Hepatocyte (in vitro differentiated cells): Measurements from ENCODE around the gene GDPGP1. TPM values are rescaled to one million over a fixed set of nuclear protein-coding genes. Genes with fewer than 3 reads are reported as not detected.
A peak's percentile ranks its signal among the peaks of the same experiment; 100 is the strongest.
"Not testable (repeated sequence)": the region's sequence is repeated elsewhere in the genome, so short reads cannot be mapped to it uniquely, and the experiment has no call there.

Source experiments
- DNase-seq: peaks from one replicate; pipeline ENCODE4 v3.0.0-alpha.2; 2016; ENCODE audit warnings: low spot score
- H2AFZ ChIP-seq: fragments of 200-600 bp; sonication (generic); 2 replicates; pipeline ENCODE4 v1.6.0; 2016; ENCODE audit warnings: antibody characterized with exemption, mild to moderate bottlenecking
- H3K27ac ChIP-seq: fragments of 200-600 bp; sonication (generic); 2 replicates; pipeline ENCODE4 v1.5.1; 2016; ENCODE audit warnings: mild to moderate bottlenecking
- H3K27me3 ChIP-seq: fragments of 200-600 bp; sonication (generic); 2 replicates; pipeline ENCODE4 v1.6.1; 2016
- H3K36me3 ChIP-seq: fragments of 200-600 bp; sonication (generic); replicated peaks from 2 replicates; pipeline ENCODE4 v1.5.1; 2016; ENCODE audit warnings: low read depth; ENCODE audit not compliant: insufficient read depth
- H3K4me1 ChIP-seq: fragments of 200-600 bp; sonication (generic); 2 replicates; pipeline ENCODE4 v1.5.1; 2016; ENCODE audit warnings: mild to moderate bottlenecking, moderate library complexity; ENCODE audit not compliant: insufficient read depth
- H3K4me2 ChIP-seq: fragments of 200-600 bp; sonication (generic); 2 replicates; pipeline ENCODE4 v1.6.0; 2016
- H3K4me3 ChIP-seq: fragments of 200-600 bp; sonication (generic); 2 replicates; pipeline ENCODE4 v1.5.1; 2016; ENCODE audit warnings: mild to moderate bottlenecking
- H3K79me2 ChIP-seq: fragments of 200-600 bp; sonication (generic); 2 replicates; pipeline ENCODE4 v1.6.0; 2017; ENCODE audit warnings: mild to moderate bottlenecking
- H3K9me2 ChIP-seq: fragments of 200-600 bp; sonication (generic); replicated peaks from 2 replicates; pipeline ENCODE4 v1.6.0; 2017; ENCODE audit warnings: mild to moderate bottlenecking; ENCODE audit not compliant: insufficient read depth
- H3K9me3 ChIP-seq: fragments of 200-600 bp; sonication (generic); 2 replicates; pipeline ENCODE4 v1.5.1; 2016; ENCODE audit warnings: low read depth, mild to moderate bottlenecking
- H4K20me1 ChIP-seq: fragments of 200-600 bp; sonication (generic); 2 replicates; pipeline ENCODE4 v1.6.0; 2016; ENCODE audit warnings: mild to moderate bottlenecking; ENCODE audit not compliant: insufficient read depth, poor library complexity, severe bottlenecking
- EZH2 ChIP-seq: fragments of 200-600 bp; sonication (generic); IDR thresholded peaks from 2 replicates; pipeline ENCODE4 v1.6.1; 2016; ENCODE audit warnings: antibody characterized with exemption, mild to moderate bottlenecking, borderline replicate concordance
- EZH2phosphoT487 ChIP-seq: fragments of 200-600 bp; sonication (generic); IDR thresholded peaks from one replicate; pipeline ENCODE4 v1.6.1; 2018; ENCODE audit warnings: antibody characterized with exemption, mild to moderate bottlenecking, low read depth, moderate library complexity; ENCODE audit not compliant: unreplicated experiment, severe bottlenecking
- WGBS: methylation state at CpG from one replicate; pipeline ENCODE4 v1.1.6; 2016; ENCODE audit warnings: low lambda C conversion rate; ENCODE audit errors: missing lambda C conversion rate; 5-methylcytosine and 5-hydroxymethylcytosine counted together
- polyA plus RNA-seq: library from polyadenylated mRNA; unstranded; fragments of >200 nt; fragmentation: Nextera tagmentation; extraction: Ambion mirVana; gene quantifications from 2 replicates; pipeline ENCODE4 v1.2.1, GENCODE V29; 2016
- total RNA-seq: library from RNA; depleted of rRNA; stranded (reverse); fragments of >200 nt; gene quantifications from 2 replicates; pipeline ENCODE4 v1.2.3, GENCODE V29; 2014
- TF ChIP-seq, protein P1 (sequence below): fragments of 200-600 bp; sonication (generic); IDR thresholded peaks from 2 replicates; pipeline ENCODE4 v1.5.1; 2016; ENCODE audit warnings: antibody characterized with exemption, mild to moderate bottlenecking; ENCODE audit not compliant: poor library complexity

Gene GDPGP1
- total and polyA plus RNA-seq, 2 experiments from 2014 or later, result 0.56 to 6.8 TPM

GRCh38 chr15:90249203-90249863 is 15.3 kb downstream of the GDPGP1 start, which contains the start of gene TTLL13:
Gene TTLL13, plus strand, starts transcription at chr15:90249556. Its CDS starts 1,075 bp downstream, at chr15:90250631.
- TF ChIP-seq EZH2phosphoT487 (no peak), EZH2 (no peak)
- TF ChIP-seq, protein P1, sequence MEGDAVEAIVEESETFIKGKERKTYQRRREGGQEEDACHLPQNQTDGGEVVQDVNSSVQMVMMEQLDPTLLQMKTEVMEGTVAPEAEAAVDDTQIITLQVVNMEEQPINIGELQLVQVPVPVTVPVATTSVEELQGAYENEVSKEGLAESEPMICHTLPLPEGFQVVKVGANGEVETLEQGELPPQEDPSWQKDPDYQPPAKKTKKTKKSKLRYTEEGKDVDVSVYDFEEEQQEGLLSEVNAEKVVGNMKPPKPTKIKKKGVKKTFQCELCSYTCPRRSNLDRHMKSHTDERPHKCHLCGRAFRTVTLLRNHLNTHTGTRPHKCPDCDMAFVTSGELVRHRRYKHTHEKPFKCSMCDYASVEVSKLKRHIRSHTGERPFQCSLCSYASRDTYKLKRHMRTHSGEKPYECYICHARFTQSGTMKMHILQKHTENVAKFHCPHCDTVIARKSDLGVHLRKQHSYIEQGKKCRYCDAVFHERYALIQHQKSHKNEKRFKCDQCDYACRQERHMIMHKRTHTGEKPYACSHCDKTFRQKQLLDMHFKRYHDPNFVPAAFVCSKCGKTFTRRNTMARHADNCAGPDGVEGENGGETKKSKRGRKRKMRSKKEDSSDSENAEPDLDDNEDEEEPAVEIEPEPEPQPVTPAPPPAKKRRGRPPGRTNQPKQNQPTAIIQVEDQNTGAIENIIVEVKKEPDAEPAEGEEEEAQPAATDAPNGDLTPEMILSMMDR, result no peak
- Histone ChIP-seq H2AFZ (peak within 1 kb of the TSS; percentile 69), H3K4me2 (peak within 1 kb of the TSS; percentile 96), H3K4me3 (peak within 1 kb of the TSS; percentile 69), H3K27me3 (no peaks in the 10 kb centered on the region), H3K36me3 (no peaks in the 10 kb centered on the region), H3K9me2 (no peaks in the 10 kb centered on the region), H3K27ac (peak within 1 kb of the TSS; percentile 24), H4K20me1 (no peaks in the 10 kb centered on the region), H3K4me1 (peaks cover 5% of the 10 kb centered on the region), H3K9me3 (no peaks in the 10 kb centered on the region), H3K79me2 (no peaks in the 10 kb centered on the region)
- DNase-seq, result peak; percentile 96
- under 1% methylated on average over 44 of the region's 44 CpGs for WGBS

DNA sequence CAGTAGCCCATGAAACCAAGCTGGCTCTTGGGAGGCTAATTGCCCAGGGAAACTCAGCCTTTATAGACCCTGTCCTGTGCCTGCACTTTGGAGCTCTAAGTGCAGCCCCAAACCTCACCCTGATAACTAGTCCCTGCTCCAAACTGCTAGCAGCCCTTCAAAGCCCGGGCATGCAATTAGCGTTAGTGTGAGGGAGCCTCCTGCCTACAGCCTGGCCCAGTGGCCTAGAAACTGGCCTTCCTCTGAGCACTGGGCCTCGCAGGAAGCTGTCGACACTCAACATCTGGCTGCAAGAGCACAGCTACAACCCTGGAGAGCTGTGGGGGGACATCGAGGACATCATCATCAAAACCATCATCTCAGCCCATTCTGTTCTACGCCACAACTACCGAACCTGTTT is 23.8 kb downstream of the GDPGP1 start:
- DNase-seq, result no peak
- Histone ChIP-seq H3K4me3 (no peak overlapping the region), H3K4me2 (no peak overlapping the region), H4K20me1 (no peaks in the 10 kb centered on the region), H3K9me2 (no peaks in the 10 kb centered on the region), H3K79me2 (no peaks in the 10 kb centered on the region), H2AFZ (no peak overlapping the region), H3K9me3 (no peaks in the 10 kb centered on the region), H3K4me1 (no peaks in the 10 kb centered on the region), H3K27ac (no peak overlapping the region), H3K36me3 (no peaks in the 10 kb centered on the region), H3K27me3 (no peaks in the 10 kb centered on the region)
- 87% methylated on average over 7 of the region's 7 CpGs for WGBS
- TF ChIP-seq, protein P1, result no peak
- TF ChIP-seq EZH2phosphoT487 (no peak), EZH2 (no peak)

DNA sequence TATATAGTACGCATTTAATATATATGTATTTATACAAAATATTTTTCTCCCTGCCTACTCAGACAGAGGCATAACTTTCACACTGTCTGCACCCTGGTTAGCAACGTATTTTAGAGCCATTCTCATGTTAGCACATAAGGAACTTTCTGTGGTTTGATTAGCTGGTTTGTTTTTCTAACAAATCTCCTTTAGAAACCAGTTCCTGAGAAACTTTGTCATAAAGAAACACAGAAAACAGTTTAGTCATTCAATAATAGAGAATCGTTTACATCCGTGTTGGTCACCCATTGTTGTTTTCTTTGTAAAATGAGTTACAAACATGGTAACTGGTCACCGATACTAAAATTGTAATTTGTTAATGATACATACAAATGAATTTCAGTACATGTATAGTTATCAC is 25.5 kb downstream of the GDPGP1 start:
- H3K27ac ChIP-seq, result no peak overlapping the region
- WGBS, result 92% methylated on average over 5 of the region's 5 CpGs

DNA sequence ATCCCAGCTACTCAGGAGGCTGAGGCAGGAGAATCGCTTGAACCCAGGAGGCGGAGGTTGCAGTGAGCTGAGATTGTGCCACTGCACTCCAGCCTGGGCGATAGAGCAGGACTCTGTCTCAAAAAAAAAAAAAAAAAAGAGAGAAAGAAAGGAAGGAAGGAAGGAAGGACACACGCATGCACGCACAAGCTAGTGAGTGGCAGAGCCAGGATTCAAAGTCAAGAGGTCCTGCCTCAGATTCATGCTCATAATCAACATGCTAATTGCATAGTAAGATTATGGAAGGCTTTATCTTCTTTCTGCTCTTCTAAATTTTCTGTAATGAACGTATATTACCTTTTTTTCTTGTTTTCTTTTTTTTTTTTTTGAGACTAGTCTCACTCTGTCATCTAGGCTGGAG is 26.7 kb downstream of the GDPGP1 start:
- not testable (repeated sequence) for DNase-seq, H3K27me3 ChIP-seq, H4K20me1 ChIP-seq, H3K79me2 ChIP-seq, H2AFZ ChIP-seq, H3K4me2 ChIP-seq, H3K27ac ChIP-seq, H3K4me3 ChIP-seq, H3K9me2 ChIP-seq, H3K9me3 ChIP-seq, H3K4me1 ChIP-seq, H3K36me3 ChIP-seq
- 82% methylated on average over 2 of the region's 6 CpGs for WGBS

More for the DNA sequence above, 25.5 kb downstream of the GDPGP1 start:
- no peaks in the 10 kb centered on the region for H3K4me1 ChIP-seq
- no peak overlapping the region for H2AFZ ChIP-seq
- H3K4me3 ChIP-seq, result no peak overlapping the region
- H3K9me2 ChIP-seq, result no peaks in the 10 kb centered on the region
- H3K27me3 ChIP-seq, result no peaks in the 10 kb centered on the region
- H3K9me3 ChIP-seq, result no peaks in the 10 kb centered on the region
- no peaks in the 10 kb centered on the region for H4K20me1 ChIP-seq
- no peak for DNase-seq
- TF ChIP-seq, protein P1, result no peak
- TF ChIP-seq EZH2phosphoT487 (no peak), EZH2 (no peak)
- no peaks in the 10 kb centered on the region for H3K36me3 ChIP-seq
- H3K79me2 ChIP-seq, result no peaks in the 10 kb centered on the region
- H3K4me2 ChIP-seq, result no peak overlapping the region
